K562 (cell line): Measurements from ENCODE around the gene PRMT7. TPM values are rescaled to one million over a fixed set of nuclear protein-coding genes. Genes with fewer than 3 reads are reported as not detected.
A peak's percentile ranks its signal among the peaks of the same experiment; 100 is the strongest.

Source experiments
- ATAC-seq: fragments of 200-7000 bp; cut with Tn5 transposase; 3 replicates; pipeline ENCODE4 v1.9.1; 2020; ENCODE audit warnings: moderate library complexity
- BruUV-seq: library from RNA; stranded (reverse); fragments of 400-500 nt; replicated peaks from 2 replicates; lab custom pipeline; 2021; lab: Mats Ljungman, UMichigan
- CTCF ChIA-PET: fragments of 300-600 bp; formaldehyde crosslinking; extraction: SDS; loops from one replicate; lab custom pipeline; 2021; ENCODE audit warnings: low intra/inter-chr PET ratio; lab: Yijun Ruan, JAX
- POLR2A ChIA-PET: fragments of 300-600, 350-650 bp; sonication (Branson Sonifier 250); formaldehyde crosslinking; extraction: SDS; loops from one replicate; lab custom pipeline; 2021; ENCODE audit warnings: antibody characterized with exemption, inconsistent platforms; lab: Yijun Ruan, JAX
- DNase-seq, 4 experiments: peaks; one replicate each; pipeline versions ENCODE4 v3.0.0 to v3.0.0-alpha.2; 2011 to 2018; ENCODE audit warnings: low spot score in 3 of 4, mixed read lengths in 3 of 4; ENCODE audit errors: extremely low read depth in 1 of 4
- FAIRE-seq: peaks from 2 replicates; lab custom pipeline; 2011; peaks lifted over from hg19 to GRCh38; lab: Jason Lieb, UNC
- H2AFZ ChIP-seq: 2 replicates; pipeline ENCODE4 v1.6.0; 2011; ENCODE audit warnings: low read depth, low read length, control low read depth, inconsistent platforms
- H3K27ac ChIP-seq: fragments of 200-600 bp; 3 replicates; pipeline ENCODE4 v1.8.0; 2011; ENCODE audit warnings: low read depth, mild to moderate bottlenecking, control low read depth, inconsistent platforms, low read length, moderate library complexity, mixed read lengths; ENCODE audit errors: extremely low read depth
- H3K27me3 ChIP-seq, 2 experiments: fragments of 300-600 bp in 1 of 2; 2 replicates in 1 of 2; 3 replicates in 1 of 2; pipeline versions ENCODE4 v1.6.0 to v1.8.0; 2011; ENCODE audit warnings: inconsistent platforms in 2 of 2, low read length in 2 of 2, mild to moderate bottlenecking in 1 of 2, mixed read lengths in 1 of 2, moderate library complexity in 1 of 2; ENCODE audit not compliant: control insufficient read depth in 2 of 2, insufficient read depth in 2 of 2
- H3K36me3 ChIP-seq: fragments of 300-600 bp; 3 replicates; pipeline ENCODE4 v1.8.0; 2011; ENCODE audit warnings: mild to moderate bottlenecking, low read length, inconsistent platforms; ENCODE audit not compliant: control insufficient read depth, insufficient read depth
- H3K4me1 ChIP-seq, 2 experiments: fragments of 200-600 bp in 1 of 2; replicated peaks in 1 of 2; 2 replicates in 1 of 2; 3 replicates in 1 of 2; pipeline versions ENCODE4 v1.5.1 to v1.8.0; 2011; ENCODE audit warnings: inconsistent platforms in 2 of 2, low read length in 2 of 2, mild to moderate bottlenecking in 1 of 2, mixed read lengths in 1 of 2, moderate library complexity in 1 of 2; ENCODE audit not compliant: control insufficient read depth in 2 of 2, insufficient read depth in 2 of 2
- H3K4me2 ChIP-seq: 2 replicates; pipeline ENCODE4 v1.6.1; 2011; ENCODE audit warnings: low read length, control low read depth, inconsistent platforms, mixed read lengths; ENCODE audit not compliant: insufficient read depth
- H3K4me3 ChIP-seq: fragments of 200-600 bp; sonication (generic), shearing (Covaris generic); 2 replicates; pipeline ENCODE4 v1.5.1; 2016; ENCODE audit warnings: control low read depth, inconsistent platforms
- H3K79me2 ChIP-seq: fragments of 200-600 bp; 3 replicates; pipeline ENCODE4 v1.8.0; 2011; ENCODE audit warnings: low read length, inconsistent platforms; ENCODE audit not compliant: control insufficient read depth, insufficient read depth
- H3K9ac ChIP-seq, 2 experiments: 2 replicates each; pipeline versions ENCODE4 v1.6.0 to v1.6.1; 2011; ENCODE audit warnings: low read depth in 2 of 2, low read length in 2 of 2, control low read depth in 1 of 2, inconsistent platforms in 1 of 2, mild to moderate bottlenecking in 1 of 2, mixed read lengths in 1 of 2; ENCODE audit not compliant: insufficient read depth in 1 of 2
- H3K9me1 ChIP-seq: one replicate; pipeline ENCODE4 v1.6.0; 2011; ENCODE audit warnings: inconsistent platforms, mild to moderate bottlenecking, low read length, moderate library complexity; ENCODE audit not compliant: control insufficient read depth, insufficient read depth
- H3K9me3 ChIP-seq: replicated peaks from 2 replicates; pipeline ENCODE4 v1.5.1; 2011; ENCODE audit warnings: low read depth, low read length, inconsistent platforms; ENCODE audit not compliant: control insufficient read depth, insufficient read depth
- H4K20me1 ChIP-seq: replicated peaks from 2 replicates; pipeline ENCODE4 v1.6.1; 2011; ENCODE audit warnings: low read length, inconsistent platforms, mixed read lengths; ENCODE audit not compliant: control insufficient read depth, insufficient read depth
- KAT7 ChIP-seq: sonication (generic); formaldehyde crosslinking; IDR thresholded peaks from 2 replicates; pipeline ENCODE4 v1.8.0; 2022; ENCODE audit warnings: missing genetic modification reagents, mild to moderate bottlenecking, borderline replicate concordance
- REST ChIP-seq, 2 experiments: fragments of 450-650 bp; formaldehyde crosslinking in 1 of 2; IDR thresholded peaks; 2 replicates each; pipeline versions ENCODE4 v1.4.0 to v1.6.1; 2014 to 2020; ENCODE audit warnings: mild to moderate bottlenecking in 2 of 2, borderline replicate concordance in 1 of 2, low read depth in 1 of 2
- ZBTB11 ChIP-seq, 3 experiments: fragments of 200-800 bp in 1 of 3; fragments of 250-450 bp in 1 of 3; fragments of 450-650 bp in 1 of 3; sonication (Bioruptor Pico) in 1 of 3; sonication (Bioruptor generic) in 1 of 3; formaldehyde crosslinking in 1 of 3; IDR thresholded peaks; 2 replicates each; pipeline versions ENCODE4 v1.6.1 to v1.8.0; 2016 to 2022; ENCODE audit warnings: mild to moderate bottlenecking in 2 of 3, missing genetic modification characterization in 2 of 3, missing compliant biosample characterization in 1 of 3, moderate library complexity in 1 of 3
- WGBS: fragments of 100-300 bp; shearing (Covaris generic); methylation state at CpG from one replicate; pipeline ENCODE4 v1.1.6; 2016; ENCODE audit warnings: low coverage, mixed read lengths; ENCODE audit not compliant: insufficient coverage; ENCODE audit errors: missing lambda C conversion rate; 5-methylcytosine and 5-hydroxymethylcytosine counted together
- in situ Hi-C: fragments of 300-500 bp; cut with MboI; formaldehyde crosslinking; loops from 4 replicates; pipeline ENCODE4 v1.15.0; 2018; ENCODE audit warnings: inconsistent platforms, mixed read lengths
- intact Hi-C: fragments of 100-400 bp; cut with micrococcal nuclease; formaldehyde crosslinking; loops from 2 replicates; pipeline ENCODE4 v1.14.2; 2022
- polyA plus RNA-seq, 8 experiments: library from polyadenylated mRNA; depleted of rRNA in 4 of 8; stranded (reverse) in 5 of 8; unstranded in 3 of 8; fragments of >200 nt; fragmentation: Nextera tagmentation in 2 of 8; fragmentation: Illumina TruSeq in 1 of 8; extraction: Ambion mirVana in 2 of 8; extraction: Trizol in 1 of 8; gene quantifications; 2 replicates each; pipeline versions ENCODE4 v1.2.1 to v1.2.3, GENCODE V29; 2011 to 2014; ENCODE audit warnings: inconsistent platforms in 1 of 8, missing spikeins in 1 of 8
- total RNA-seq, 7 experiments: library from RNA; depleted of rRNA in 6 of 7; stranded (reverse); fragments of >200 nt in 6 of 7; fragmentation: Illumina TruSeq in 2 of 7; extraction: Trizol in 2 of 7; gene quantifications; 2 replicates each; pipeline versions ENCODE4 v1.2.1 to v1.2.3, GENCODE V29; 2011 to 2021; ENCODE audit warnings: low replicate concordance in 1 of 7

The PRMT7 gene
- total and polyA plus RNA-seq, 9 of the 15 experiments (the other 6 are each of a cell fraction or from before 2014, with no cell fraction given) = 6.4 to 88.8 (median 73.1) TPM

GRCh38 chr16:68310437-68310773, 414 bp upstream of the PRMT7 start:
- Histone ChIP-seq H3K9me3 (no peaks in the 10 kb centered on the region), H3K27ac (peak overlapping the region; percentile 79), H3K4me3 (peak overlapping the region; percentile 81), H3K4me2 (peak overlapping the region; percentile 94), H3K27me3 (no peaks in the 10 kb centered on the region), H3K36me3 (peaks cover 70% of the 10 kb centered on the region), H2AFZ (peak overlapping the region; percentile 83), H3K9me1 (no peaks in the 10 kb centered on the region), H3K4me1 (peaks cover 14 to 28% of the 10 kb centered on the region in 2 experiments; a peak in 4 of 5 replicates), H3K79me2 (peaks cover 76% of the 10 kb centered on the region), H4K20me1 (no peaks in the 10 kb centered on the region), H3K9ac (peak overlapping the region; percentile 78 to 94)
- CTCF ChIA-PET = no interaction called here
- ATAC-seq = peak; percentile 58
- TSS peak; percentile 74 for BruUV-seq
- FAIRE-seq = no peak
- POLR2A ChIA-PET = interaction anchor here (0.5 to 1.7 kb wide), 18 partner anchors 9 to 805 kb away, joined by 3 to 17 read pairs (median 4); partner anchors contain the start of gene SLC7A6
- WGBS = 0% methylated on average over 28 of the region's 29 CpGs
- in situ Hi-C loops (loop anchor here (10.0 kb wide), 1 partner anchor 316 kb away; the partner anchor contains the start of gene DPEP2), intact Hi-C loops (no loop called here)
- DNase-seq = peak in 2 of 4 experiments; percentile 68 to 74
- TF ChIP-seq KAT7 (CRISPR knock-in tag) (0 out of 2 replicates have a peak, but pooled peaks have one; percentile 70), ZBTB11 (CRISPR knock-in tag; IDR thresholded peaks at IDR 0.05) (0 out of 6 replicates have a peak, but pooled peaks of 1 of the 3 experiments have one; percentile 17), REST (IDR thresholded peaks at IDR 0.05; ENCODE audit: borderline replicate concordance) (no peak), REST (CRISPR knock-in tag; IDR thresholded peaks at IDR 0.05; ENCODE audit: low read depth) (0 out of 2 replicates have a peak, but pooled peaks have one; percentile 16)
